HG03139 (cell line): ENCODE results near the gene SGPL1.

Source experiments
- ATAC-seq: cut with Tn5 transposase; IDR thresholded peaks from one replicate; pipeline ENCODE4 v1.9.1; 2021; ENCODE audit not compliant: unreplicated experiment

SGPL1 gene

DNA sequence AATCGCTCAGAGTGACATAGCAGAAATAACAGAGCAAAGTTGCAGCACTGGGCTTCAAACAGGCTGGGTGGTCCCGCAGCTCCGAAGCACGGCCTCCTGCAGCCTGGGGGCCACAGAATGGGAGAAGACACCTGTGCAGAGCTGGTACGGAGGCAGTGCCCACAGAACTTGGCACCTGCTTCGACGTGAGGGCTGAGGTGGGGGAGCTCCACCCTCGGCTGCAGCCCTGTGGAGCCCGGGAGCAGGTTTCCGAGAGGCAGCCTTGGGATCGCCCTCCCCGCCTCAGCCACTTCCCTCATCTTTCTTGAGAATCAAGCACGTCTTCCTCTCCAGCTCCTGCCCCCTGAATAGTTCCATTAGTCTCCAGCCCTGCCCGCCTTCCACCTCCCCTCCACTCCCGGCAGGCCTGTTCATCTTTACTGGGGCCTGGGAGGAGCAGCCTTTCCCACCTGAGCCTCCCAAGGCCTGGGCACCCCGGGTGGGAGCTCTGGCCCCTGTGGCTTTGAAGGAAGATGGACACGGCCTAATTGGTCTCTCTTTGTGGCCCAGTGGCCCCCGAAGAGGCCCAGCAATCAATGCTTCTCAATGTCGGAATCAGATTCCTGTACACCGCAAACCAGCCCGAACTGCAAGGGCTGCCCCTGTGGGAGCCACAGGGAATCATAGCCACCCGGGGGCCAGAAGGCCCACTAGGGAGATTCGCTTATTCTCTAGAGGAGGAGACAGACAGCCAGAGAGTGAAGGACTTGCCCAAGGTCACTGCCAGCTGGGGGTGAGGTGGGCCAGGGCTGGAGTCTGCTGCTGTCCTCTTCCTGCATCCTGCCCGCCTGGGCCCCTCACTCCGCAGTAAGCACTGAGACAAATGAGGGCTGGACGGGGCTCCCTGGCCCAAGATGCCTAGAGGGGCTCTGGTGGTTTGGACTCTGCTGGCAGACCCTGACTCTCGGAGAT is 89.6 kb downstream of the SGPL1 start:
- ATAC-seq, result no peak

DNA sequence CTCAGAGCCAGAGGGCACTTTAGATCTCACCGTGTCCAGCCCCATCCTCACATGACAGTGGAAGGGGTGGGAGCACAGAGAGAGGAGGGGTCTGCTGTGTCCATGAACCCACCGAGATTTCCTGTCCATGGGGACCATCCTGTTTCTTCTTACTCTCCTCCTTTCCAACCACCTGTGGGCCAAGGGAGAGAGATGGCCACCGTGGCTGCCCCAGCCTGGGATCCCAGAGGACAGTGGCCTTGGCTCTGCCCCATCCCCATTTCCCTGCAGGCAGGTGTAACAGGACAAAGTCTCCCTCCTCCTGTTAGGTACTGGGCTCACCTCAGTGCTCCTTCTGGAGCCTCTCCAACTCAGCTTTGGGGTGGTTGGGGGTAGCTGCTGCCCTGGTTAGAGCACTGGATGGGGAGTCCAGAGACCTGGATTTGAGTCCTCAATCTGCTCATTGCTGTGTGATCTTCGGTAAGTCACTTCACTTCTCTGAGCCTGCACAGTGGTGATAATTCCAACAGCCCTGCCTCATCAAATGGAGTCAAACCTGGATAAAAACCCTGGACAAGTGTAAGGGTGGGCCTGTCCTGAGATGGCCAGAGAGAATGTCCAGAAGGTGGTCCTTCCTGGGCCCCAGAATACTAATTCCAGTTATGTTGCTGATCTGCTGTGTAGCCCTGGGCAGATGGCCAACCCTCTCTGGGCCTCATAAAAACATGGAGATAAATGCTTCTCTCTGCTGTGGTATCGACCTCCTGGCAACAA is 90.5 kb downstream of the SGPL1 start:
- ATAC-seq, result no peak

DNA sequence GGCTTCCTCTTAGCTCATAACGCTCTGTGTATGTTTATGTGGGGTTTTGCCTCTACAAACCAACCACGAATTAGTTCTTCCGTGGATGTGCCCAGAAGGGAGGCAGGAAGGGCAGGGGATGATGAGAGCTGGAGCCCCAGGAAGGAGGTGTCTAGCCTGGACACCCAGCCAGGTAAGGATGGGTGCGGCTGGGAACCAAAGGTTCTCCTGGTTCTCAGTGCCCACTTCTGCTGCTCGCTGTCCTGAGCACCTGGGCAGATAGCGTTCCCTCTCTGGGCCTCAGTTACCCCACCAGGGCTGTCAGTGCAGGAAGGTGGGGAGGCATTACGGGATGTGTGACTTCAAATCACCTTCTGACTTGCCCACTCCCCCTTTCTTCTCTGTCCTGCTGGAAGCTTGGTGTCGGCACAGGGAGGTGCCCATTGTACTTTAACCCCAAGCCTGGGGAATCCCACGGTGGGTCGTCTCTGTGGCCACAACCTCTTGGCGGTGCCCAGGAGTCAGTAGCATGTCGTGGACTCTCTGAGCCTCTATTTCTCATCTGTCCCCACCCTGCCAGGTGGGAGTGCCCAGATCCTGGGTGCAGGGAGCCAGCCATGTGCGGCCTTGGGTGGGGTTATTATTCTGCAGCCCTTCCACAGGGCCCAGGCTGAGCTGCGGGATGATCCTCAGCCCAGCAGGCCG is 91.3 kb downstream of the SGPL1 start:
- ATAC-seq, result no peak

DNA sequence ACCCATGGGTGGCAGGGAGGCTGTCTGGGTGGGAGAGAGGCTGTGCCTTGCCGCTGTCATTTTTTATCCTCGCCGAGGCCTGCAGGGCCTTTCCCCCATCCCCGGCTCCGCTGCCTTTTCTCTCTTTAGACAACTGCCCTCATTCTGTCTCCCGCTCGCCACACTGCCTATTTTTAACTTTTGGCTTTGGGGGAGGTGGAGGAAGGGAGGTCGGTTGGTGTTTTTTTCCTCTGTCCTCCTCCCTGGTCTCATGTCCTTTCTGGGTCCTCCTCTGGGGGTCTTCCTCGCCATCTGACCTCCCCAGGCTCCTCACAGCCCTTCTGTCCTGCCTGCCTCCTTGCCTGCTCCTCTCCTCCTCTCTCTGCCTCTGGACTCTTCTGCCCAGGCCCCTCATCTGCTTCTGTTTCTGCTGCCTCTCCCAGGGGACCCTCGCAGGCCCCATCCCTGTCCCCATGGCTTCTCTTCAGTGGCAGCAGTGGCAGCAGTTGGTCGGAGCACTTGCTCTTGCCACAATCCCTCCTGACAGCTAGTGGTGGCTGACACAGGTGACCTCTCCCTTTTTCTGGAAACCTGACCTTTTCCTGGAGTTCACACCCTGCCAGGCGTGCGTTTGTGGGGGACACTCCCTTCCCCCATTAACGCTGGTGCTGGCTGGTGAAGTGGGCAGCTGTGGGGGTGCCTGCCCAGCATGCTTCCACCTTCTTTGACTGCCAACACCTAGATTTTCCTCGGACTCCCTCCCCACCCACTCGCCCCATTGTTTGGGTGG is 92.1 kb downstream of the SGPL1 start:
- ATAC-seq, result no peak

DNA sequence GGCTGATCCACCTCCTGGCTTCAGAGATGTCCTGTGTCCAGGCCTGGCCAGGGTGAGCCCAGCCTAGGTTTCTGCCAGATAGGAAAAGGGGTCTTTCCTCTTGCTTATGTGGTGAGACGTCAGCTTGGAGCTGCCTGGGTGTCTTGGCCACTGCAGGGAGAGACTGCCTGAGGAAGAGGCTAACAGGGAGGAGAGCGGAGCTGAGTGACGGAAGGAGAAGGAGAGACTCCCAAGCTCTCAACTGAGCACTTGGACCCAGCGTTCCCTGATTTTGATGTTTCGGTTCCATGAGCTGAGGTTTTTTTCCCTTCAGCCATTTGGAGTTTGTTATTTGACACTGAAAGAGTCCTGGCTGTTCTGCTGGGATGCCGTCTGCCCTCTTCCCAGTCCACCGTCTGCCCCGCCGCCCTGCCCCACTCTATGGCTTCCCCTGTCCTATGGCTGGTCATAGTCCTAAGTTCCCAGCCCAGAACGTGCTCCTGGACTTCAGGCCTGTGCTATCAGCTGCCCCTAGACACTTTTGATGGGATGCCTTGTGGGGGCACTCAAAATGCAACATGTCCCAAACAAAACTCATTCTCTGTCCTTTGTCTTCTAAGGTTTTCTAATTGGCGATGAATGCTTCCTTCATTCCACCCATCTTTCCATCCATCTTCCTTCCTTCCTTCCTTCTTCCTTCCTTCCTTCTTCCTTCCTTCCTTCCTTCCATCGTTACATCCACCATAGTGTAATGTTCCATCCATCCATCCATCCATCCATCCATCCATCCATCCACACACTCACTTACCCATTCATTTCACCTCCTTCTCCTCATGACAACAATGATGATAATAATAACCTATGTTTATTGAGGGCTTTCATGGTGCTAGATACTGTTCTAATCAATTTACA is 92.9 kb downstream of the SGPL1 start:
- no peak for ATAC-seq

DNA sequence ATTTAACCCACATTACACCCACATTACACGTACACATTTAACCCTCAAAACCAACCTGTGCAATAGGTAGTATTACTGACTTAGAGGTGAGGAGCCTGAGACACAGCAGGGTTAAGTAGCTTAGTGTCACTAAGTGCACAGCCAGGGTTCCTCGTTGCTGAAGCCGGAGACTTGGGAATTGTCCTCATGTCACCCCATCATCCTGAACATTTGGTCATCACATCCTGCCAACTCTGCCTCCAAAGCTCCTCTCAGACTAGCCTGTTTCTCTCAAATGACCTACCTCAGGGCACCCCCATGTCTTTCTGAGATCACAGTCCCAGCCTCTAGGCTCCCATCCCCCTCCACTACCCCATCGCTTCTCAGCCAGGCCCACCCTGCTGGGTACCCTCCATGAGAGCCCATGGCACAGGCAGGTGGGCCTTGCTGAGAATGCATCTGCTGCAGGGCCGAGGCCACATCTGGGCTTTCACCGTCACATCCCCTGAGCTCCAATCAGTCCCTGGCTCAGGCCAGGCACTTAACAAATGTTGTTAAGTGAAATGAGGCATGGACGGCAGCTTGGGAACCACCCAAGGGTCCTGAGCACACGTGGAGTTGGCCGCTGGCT is 93.7 kb downstream of the SGPL1 start:
- no peak for ATAC-seq

DNA sequence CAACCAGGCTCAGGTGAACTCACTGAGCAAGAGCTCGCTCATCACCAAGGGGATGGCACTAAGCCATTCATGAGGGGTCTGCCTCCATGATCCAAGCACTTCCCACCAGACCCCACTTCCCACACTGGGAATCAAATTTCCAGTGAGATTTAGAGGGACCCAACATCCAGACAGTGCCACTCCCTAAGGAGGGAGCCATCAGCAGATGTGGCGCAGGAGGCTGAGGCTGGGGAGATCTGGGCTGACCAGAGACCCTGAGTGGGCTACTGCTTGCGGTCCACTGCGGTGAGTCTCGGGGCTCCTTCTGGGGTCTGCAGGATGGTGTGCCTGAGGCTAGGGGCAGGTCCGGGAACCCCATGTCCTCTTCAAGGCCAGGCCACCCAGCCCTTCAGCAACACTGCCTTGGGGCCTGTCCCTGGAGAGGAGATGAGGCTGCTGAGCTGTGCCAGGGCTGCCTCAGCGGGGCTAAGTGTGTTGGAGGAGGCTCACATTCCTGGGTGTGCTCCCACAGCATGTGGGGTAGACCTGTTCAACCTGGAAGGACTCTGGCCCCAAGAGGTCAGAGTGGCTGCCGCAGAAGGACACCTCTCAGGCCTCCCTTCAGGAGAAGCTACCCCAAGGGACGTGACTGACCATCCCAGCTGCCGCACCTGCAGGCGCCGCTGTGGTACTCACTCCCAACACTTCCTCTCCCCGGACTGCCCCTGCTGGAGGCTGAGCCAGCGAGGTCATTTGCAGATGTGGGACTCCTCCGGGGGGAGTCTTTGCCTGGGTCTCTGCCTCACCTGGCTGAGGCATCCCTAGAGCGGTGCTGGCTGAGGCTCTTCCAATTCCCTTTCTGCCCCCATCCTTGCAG is 95.0 kb downstream of the SGPL1 start:
- no peak for ATAC-seq

DNA sequence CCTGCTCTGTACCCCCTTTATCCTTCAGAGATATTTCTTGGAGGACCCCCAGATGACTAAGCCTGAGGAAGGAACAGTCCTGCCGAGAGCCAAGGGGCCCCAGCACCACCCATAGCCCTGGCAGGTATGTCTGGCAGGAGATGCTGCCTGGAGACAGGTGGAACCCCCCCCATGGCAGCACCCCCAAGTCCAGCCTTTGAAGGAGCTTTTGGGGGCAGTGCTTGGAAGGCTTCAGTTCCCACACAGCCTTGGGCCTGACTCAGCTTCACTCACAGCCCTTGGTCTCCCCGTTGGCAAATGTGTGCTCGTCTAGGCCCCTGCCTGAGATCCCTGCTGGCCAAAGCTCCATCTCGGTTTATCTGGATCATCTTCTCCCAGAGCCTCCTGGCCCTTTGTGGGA is 95.6 kb downstream of the SGPL1 start:
- ATAC-seq, result no peak

DNA sequence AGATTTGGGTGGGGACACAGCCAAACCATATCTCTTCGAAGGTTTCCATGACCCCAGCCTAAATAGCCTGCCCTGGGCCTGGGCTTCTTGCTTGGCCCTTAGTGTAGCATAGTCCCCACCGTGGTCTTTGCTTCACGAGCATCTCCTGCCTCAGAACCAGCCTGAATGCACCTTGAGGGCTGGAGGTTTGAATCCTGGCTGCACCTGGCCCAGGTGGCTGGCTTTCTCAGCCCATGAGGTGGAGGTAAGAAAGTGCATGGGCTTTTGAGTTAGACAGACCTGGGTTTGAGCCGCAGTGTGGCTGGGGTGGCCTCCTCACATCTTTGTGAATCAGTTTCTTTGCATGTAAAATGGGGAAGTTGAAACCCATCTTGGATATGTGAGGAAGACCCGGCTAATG is 96.8 kb downstream of the SGPL1 start:
- no peak for ATAC-seq

DNA sequence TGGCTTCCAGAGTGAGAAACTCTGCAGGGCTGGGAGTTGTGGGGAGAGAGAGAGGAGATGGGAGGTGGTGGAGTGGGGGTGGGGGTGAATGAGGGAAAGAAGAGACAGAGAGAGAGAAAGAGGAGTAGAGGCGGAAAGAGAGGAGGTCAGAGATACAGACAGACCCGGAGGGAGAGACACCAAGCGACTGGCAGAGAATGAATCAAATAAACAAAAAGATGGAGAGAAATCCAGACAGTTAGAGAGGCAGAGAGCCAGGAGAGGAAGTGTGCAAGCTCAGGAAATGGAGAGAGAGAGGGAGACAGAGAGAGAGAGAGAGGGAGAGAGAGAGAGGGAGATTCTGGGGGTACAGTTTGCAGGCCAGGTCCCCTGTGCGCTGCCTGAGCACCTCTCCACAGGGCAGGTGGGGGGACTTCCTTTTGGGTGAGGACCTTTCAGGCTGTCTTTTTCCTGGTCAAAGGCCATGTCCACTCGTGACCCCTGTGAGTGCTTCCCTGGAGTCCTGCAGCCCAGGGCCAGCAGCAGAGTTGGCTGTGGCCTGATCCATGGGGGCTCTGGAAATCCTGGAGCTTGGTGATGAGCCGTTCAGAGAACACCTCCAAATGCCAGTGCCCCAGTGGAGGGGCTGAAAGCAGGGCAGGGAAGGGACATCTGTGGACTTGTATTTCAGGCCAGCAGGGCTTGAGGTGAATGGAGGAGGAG is 97.6 kb downstream of the SGPL1 start:
- ATAC-seq, result no peak

DNA sequence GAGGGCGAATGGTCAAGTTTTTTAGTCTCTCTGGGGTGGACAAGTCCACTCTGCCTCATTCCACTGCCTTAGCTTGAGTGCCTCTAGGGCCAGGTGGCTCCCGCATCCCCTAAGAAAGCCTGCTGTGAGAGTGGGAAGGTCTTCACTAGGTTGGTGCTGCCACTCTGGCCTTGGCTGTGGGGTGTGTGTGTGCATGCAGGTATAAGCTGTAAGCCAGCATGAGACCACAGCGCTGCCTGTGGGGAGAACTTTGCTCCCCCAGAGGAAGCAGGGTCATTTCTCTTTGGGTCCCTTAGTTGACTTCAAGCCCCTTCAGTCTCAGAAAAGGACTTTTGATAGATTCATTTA is 98.1 kb downstream of the SGPL1 start:
- no peak for ATAC-seq

DNA sequence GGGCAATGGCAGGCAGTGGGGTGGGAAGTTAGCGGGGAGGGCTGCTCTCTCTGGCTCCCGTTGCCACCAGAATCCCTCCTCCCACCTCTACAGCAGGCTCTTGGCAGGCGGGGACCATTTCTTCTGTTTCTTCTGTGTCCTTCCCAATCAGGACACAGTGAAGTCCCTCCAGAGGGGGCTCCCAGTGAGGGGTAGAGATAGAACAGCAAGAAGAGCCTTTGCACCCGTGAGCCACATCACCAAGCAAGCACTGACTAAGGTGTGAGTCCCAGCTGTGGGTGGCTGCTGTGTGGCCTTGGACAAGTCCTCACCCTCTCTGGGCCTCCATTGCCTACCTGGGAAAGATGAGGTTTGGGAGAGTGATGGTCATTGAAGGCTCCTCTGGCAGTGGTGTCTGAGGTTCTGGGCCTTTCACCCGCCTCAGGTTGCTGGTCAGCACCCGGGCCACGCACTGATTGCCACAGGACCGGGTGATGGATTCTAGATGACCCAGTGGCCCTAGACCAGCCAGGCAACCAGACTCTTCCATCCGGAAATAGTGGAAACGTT is 98.6 kb downstream of the SGPL1 start:
- ATAC-seq, result no peak

DNA sequence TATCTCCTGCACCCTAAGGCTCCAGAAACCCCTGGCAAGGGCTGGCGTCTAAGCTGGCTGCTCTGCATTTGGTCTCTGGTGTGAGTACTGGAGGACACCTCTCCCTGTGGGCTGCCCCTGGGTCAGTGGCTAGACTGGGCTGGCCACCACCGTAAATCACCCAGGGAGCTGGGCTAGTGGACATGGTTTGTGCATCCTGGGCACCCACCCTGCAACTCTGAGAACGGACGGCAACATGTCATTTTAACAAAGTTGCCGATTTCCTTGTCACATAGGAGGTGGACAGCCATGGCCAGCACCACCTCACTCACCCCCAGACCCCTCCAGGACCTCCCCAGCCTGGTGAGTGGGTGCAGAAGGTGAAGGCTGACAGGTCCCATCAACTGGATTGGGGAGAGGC is 99.5 kb downstream of the SGPL1 start:
- no peak for ATAC-seq

DNA sequence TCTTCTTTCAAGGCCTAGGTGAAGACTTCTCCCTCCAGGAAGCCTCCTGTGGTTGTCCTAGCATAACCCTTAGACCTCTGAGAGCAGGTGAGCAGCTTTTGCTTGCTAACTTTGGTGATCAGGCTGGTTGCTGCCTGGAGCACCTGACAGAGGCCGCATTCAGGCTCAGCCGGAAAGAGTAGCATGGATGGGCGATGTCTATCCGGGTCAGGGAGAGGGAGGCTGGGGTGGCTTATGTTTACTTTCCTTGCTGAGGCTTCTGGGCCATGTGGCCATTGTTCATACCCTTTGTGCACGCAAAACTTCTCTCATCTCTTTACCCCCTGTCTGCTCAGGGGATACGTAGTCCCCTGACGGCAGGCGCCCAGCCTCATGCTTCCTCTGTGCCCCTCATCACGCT is 100.1 kb downstream of the SGPL1 start:
- ATAC-seq, result no peak

DNA sequence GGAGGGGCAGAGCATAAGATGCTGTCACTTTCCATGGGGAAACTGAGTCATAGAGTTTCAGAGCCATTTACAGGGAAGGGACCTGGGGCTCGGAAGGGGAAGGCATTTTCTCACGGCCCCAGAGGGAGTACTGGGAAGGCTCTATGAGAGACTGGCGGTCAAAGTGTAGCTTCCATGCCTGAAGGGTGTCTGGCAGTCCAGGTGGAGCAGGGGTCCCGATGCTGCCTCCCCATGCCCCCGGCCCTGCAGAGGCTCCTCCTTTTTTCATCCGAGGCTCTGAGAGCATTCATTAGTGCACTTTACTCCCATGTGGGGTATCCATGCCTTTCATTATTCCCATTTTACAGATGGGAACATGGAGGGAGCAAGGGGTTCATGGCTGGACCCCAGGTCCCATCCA is 100.5 kb downstream of the SGPL1 start:
- ATAC-seq, result no peak

DNA sequence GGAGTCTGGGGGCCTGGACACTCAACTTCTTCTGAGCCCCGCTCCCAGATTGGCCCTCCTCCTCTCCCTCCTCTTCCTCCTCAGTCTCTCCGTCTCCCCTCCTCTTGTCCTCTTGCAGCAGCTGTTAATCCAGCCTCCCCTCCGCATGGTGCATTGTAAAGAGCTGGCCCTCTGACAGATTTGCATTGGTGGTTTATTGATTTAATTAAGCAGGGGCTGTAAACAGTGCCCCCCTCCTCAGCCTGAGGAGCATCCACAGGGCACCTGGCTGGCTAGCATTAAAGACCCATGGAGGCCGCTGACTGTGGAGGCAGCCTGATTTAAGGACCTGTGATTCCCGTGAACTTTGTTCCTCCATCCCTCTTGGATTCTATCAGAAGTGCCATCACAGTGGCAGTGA is 101.5 kb downstream of the SGPL1 start:
- no peak for ATAC-seq

DNA sequence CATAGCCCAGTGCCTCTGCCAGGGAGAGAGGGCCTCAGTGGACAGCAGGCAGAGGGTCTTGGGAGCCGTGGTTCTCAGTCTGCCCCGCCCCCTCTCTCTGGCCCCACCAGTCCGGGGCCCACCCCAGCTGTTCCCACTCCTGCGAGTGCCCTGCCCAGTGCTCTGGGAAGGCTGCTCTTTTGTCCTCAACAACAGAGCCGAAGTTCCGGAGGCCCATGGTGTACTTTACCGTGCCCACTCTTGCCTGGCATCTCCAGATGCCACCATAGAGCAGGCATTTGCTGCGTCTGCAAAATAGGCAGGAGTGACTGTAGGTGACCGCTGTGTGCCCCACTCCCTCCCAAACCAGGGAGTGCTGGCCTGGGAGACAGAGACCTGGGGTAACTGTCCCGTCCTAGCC is 101.9 kb downstream of the SGPL1 start:
- no peak for ATAC-seq
